ENCODE results near the gene KIF1A.

GRCh38 chr2:240747256-240747655 is 72.8 kb downstream of the KIF1A start:
- TF ChIP-seq CTCF (IDR thresholded peaks at IDR 0.05): no peak
- TF ChIP-seq POLR2A (IDR thresholded peaks at IDR 0.05): no peak
